ENCODE data around the gene NPTX1. TPM values are rescaled to one million over a fixed set of nuclear protein-coding genes. Genes with fewer than 3 reads are reported as not detected.

Gene NPTX1
- total RNA-seq, 3 donors from 2014 or later (not counting 1 experiment from before 2014, with no cell fraction given) = 1.0 to 2.2 (median 2.2) TPM

DNA sequence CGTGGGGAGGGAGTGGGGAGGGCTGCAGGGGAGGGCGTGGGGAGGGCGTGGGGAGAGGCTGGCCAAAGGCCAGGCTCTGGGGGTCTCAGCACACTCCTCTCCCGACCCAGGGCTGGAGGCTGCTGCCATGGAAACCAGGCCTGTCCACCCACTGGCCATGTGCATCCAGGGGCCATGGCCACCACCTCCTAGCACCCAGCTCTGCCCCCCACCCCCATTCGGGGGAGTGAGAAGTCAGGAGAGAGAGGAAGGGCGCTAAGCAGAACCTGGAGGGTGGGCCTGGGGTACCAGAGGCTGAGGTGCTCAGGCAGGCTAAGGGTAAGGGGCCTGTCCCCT lies 31.8 kb downstream of the NPTX1 start:
- Histone ChIP-seq H3K4me3 (ENCODE audit: low read length) (no peak overlapping the region), H3K4me1 (ENCODE audit: control insufficient read depth, insufficient read depth, low read length) (no peaks in the 10 kb centered on the region), H3K36me3 (ENCODE audit: control insufficient read depth, insufficient read depth, low read length) (no peaks in the 10 kb centered on the region), H3K9me3 (ENCODE audit: control insufficient read depth, insufficient read depth, low read length) (no peaks in the 10 kb centered on the region), H3K27me3 (ENCODE audit: control insufficient read depth, insufficient read depth, low read length) (no peaks in the 10 kb centered on the region), H3K27ac (ENCODE audit: low read length) (no peak overlapping the region)
- no peak overlapping the region for H3K4me3 Mint-ChIP-seq
- DNase-seq (no peak), ATAC-seq (no peak)
- 68% methylated on average over 3 of the region's 6 CpGs for WGBS (ENCODE audit: insufficient coverage)
- H3K27ac Mint-ChIP-seq = no peak overlapping the region
- H3K27me3 Mint-ChIP-seq (ENCODE audit: low read depth in 2 of 2) = no peaks in the 10 kb centered on the region
- intact Hi-C loops (cut with micrococcal nuclease) = no loop called here
- no peaks in the 10 kb centered on the region for H3K4me1 Mint-ChIP-seq
- H3K36me3 Mint-ChIP-seq = no peaks in the 10 kb centered on the region
- TF ChIP-seq, protein P1, sequence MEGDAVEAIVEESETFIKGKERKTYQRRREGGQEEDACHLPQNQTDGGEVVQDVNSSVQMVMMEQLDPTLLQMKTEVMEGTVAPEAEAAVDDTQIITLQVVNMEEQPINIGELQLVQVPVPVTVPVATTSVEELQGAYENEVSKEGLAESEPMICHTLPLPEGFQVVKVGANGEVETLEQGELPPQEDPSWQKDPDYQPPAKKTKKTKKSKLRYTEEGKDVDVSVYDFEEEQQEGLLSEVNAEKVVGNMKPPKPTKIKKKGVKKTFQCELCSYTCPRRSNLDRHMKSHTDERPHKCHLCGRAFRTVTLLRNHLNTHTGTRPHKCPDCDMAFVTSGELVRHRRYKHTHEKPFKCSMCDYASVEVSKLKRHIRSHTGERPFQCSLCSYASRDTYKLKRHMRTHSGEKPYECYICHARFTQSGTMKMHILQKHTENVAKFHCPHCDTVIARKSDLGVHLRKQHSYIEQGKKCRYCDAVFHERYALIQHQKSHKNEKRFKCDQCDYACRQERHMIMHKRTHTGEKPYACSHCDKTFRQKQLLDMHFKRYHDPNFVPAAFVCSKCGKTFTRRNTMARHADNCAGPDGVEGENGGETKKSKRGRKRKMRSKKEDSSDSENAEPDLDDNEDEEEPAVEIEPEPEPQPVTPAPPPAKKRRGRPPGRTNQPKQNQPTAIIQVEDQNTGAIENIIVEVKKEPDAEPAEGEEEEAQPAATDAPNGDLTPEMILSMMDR (IDR thresholded peaks at IDR 0.05) = no peak
- H3K9me3 Mint-ChIP-seq = no peaks in the 10 kb centered on the region

DNA sequence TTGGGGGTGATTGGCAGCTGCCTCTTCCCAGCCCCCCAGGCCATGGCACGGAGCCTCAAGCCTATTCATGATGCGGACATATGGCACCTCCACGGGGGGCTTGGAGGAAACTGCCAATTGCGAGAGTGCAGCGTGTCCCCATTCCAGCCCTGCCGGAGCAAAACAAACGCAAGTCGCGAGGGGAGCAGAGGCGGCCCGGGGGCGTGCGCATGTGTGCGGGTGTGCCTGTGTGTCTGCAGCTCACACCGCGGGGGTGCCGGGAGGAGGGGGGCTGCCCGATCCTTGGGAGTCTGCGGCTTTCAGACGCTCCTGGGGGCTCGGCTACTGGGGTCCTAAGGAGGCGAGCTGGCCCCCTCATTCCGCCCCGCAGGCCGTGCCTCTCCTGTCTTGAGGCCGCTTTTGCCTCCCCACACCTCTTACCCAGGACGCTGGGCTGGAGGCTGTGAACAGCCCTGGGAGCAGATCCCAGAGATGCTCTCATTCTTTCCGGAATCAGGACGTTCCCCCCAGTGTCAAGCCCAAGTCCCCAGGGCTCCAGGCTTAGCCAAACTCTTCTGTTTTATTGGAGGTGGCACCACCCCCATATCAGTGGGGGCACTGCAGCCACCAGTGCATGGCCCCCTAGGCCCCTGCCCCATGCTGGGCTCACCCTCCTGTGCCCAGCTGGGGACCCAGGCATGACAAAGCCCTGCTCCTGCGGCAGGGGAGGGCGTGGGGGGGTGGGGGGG lies 32.3 kb downstream of the NPTX1 start:
- no peak overlapping the region for H3K4me3 Mint-ChIP-seq
- DNase-seq = no peak
- H3K36me3 Mint-ChIP-seq = no peaks in the 10 kb centered on the region
- no peaks in the 10 kb centered on the region for H3K9me3 Mint-ChIP-seq
- H3K9me3 ChIP-seq (ENCODE audit: control insufficient read depth, insufficient read depth, low read length) = no peaks in the 10 kb centered on the region
- H3K27ac ChIP-seq (ENCODE audit: low read length) = no peak overlapping the region
- no peak for ATAC-seq
- H3K4me1 Mint-ChIP-seq = no peaks in the 10 kb centered on the region
- TF ChIP-seq, protein P1 (IDR thresholded peaks at IDR 0.05) = no peak
- WGBS (ENCODE audit: insufficient coverage) = 61% methylated on average over 29 of the region's 31 CpGs
- H3K27me3 Mint-ChIP-seq (ENCODE audit: low read depth in 2 of 2) = no peaks in the 10 kb centered on the region
- no peaks in the 10 kb centered on the region for H3K4me1 ChIP-seq (ENCODE audit: control insufficient read depth, insufficient read depth, low read length)
- intact Hi-C loops (cut with micrococcal nuclease) = no loop called here
- H3K27ac Mint-ChIP-seq = no peak overlapping the region
- no peaks in the 10 kb centered on the region for H3K36me3 ChIP-seq (ENCODE audit: control insufficient read depth, insufficient read depth, low read length)
- no peak overlapping the region for H3K4me3 ChIP-seq (ENCODE audit: low read length)
- H3K27me3 ChIP-seq (ENCODE audit: control insufficient read depth, insufficient read depth, low read length) = no peaks in the 10 kb centered on the region

DNA sequence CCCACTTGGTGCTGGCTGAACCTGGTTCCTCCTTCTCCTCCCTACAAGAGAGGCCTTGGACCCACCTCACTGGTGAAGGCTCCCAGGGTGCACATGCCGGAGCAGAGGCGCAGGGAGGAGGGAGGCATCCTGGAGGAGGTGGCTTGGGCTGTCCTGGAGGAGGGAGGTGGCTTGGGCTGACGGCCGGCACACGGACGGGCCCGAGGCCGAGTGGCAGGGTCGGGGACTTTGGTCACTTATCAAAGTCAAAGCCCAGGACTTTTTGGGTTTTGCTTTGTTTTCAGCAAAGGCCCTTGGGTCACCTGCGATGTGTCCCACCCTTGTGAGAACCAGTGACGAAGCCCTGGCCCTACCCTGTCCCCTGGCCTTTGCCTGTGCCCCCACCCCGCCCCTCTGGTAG lies 32.9 kb downstream of the NPTX1 start:
- no peak overlapping the region for H3K27ac Mint-ChIP-seq
- no peaks in the 10 kb centered on the region for H3K4me1 ChIP-seq (ENCODE audit: control insufficient read depth, insufficient read depth, low read length)
- H3K4me3 Mint-ChIP-seq = no peak overlapping the region
- no peaks in the 10 kb centered on the region for H3K9me3 ChIP-seq (ENCODE audit: control insufficient read depth, insufficient read depth, low read length)
- no peaks in the 10 kb centered on the region for H3K27me3 Mint-ChIP-seq (ENCODE audit: low read depth in 2 of 2)
- ATAC-seq (no peak), DNase-seq (no peak)
- H3K36me3 ChIP-seq (ENCODE audit: control insufficient read depth, insufficient read depth, low read length) = no peaks in the 10 kb centered on the region
- no peaks in the 10 kb centered on the region for H3K36me3 Mint-ChIP-seq
- TF ChIP-seq, protein P1 (IDR thresholded peaks at IDR 0.05) = no peak
- H3K27ac ChIP-seq (ENCODE audit: low read length) = no peak overlapping the region
- no peak overlapping the region for H3K4me3 ChIP-seq (ENCODE audit: low read length)
- intact Hi-C loops (cut with micrococcal nuclease) = no loop called here
- WGBS (ENCODE audit: insufficient coverage) = 59% methylated on average over 11 of the region's 12 CpGs
- H3K4me1 Mint-ChIP-seq = no peaks in the 10 kb centered on the region
- no peaks in the 10 kb centered on the region for H3K9me3 Mint-ChIP-seq
- no peaks in the 10 kb centered on the region for H3K27me3 ChIP-seq (ENCODE audit: control insufficient read depth, insufficient read depth, low read length)

- H3K27ac ChIP-seq (ENCODE audit: low read length) = no peak overlapping the region
- H3K9me3 Mint-ChIP-seq = no peaks in the 10 kb centered on the region
Observed at GRCh38 chr17:80442764-80443163, 33.6 kb downstream of the NPTX1 start.

More at GRCh38 chr17:80442764-80443163, 33.6 kb downstream of the NPTX1 start:
- no peaks in the 10 kb centered on the region for H3K9me3 ChIP-seq (ENCODE audit: control insufficient read depth, insufficient read depth, low read length)
- DNase-seq (no peak), ATAC-seq (no peak)
- no peak overlapping the region for H3K4me3 ChIP-seq (ENCODE audit: low read length)
- Mint-ChIP-seq H3K4me1 (no peaks in the 10 kb centered on the region), H3K4me3 (no peak overlapping the region), H3K27ac (no peak overlapping the region), H3K27me3 (ENCODE audit: low read depth in 2 of 2) (no peaks in the 10 kb centered on the region), H3K36me3 (no peaks in the 10 kb centered on the region)
- H3K4me1 ChIP-seq (ENCODE audit: control insufficient read depth, insufficient read depth, low read length) = no peaks in the 10 kb centered on the region
- WGBS (ENCODE audit: insufficient coverage) = 93% methylated on average over 4 of the region's 4 CpGs
- intact Hi-C loops (cut with micrococcal nuclease) = no loop called here
- TF ChIP-seq, protein P1 (IDR thresholded peaks at IDR 0.05) = no peak
- no peaks in the 10 kb centered on the region for H3K36me3 ChIP-seq (ENCODE audit: control insufficient read depth, insufficient read depth, low read length)
- H3K27me3 ChIP-seq (ENCODE audit: control insufficient read depth, insufficient read depth, low read length) = no peaks in the 10 kb centered on the region
